H1 (cell line): ENCODE measurements around the gene EBPL. TPM values are rescaled to one million over a fixed set of nuclear protein-coding genes. Genes with fewer than 3 reads are reported as not detected.

Source experiments
- BACH1 ChIP-seq: IDR thresholded peaks from 2 replicates; pipeline ENCODE4 v1.6.1; 2012; ENCODE audit warnings: low read length, improper control_type of control experiment
- JUN ChIP-seq: IDR thresholded peaks from 2 replicates; pipeline ENCODE4 v1.6.1; 2011; ENCODE audit warnings: low read depth, mild to moderate bottlenecking, improper control_type of control experiment, low read length
- POLR2A ChIP-seq, 2 experiments: IDR thresholded peaks; 1 replicate in 1 of 2; 2 replicates in 1 of 2; pipeline ENCODE4 v1.6.1; 2011; ENCODE audit warnings: low read depth in 2 of 2, low read length in 2 of 2, mild to moderate bottlenecking in 2 of 2; ENCODE audit errors: control extremely low read depth in 1 of 2
- SIN3A ChIP-seq, 2 experiments: IDR thresholded peaks in 1 of 2; conservative IDR thresholded peaks in 1 of 2; 2 replicates each; pipeline ENCODE4 v1.6.1; 2011 to 2012; ENCODE audit warnings: low read length in 2 of 2, improper control_type of control experiment in 1 of 2, low read depth in 1 of 2, mild to moderate bottlenecking in 1 of 2
- SP1 ChIP-seq: IDR thresholded peaks from 2 replicates; pipeline ENCODE4 v1.6.1; 2011; ENCODE audit warnings: low read depth, low read length
- YY1 ChIP-seq: IDR thresholded peaks from 2 replicates; pipeline ENCODE4 v1.6.1; 2011; ENCODE audit warnings: low read depth, mild to moderate bottlenecking, low read length
- polyA plus RNA-seq, 7 experiments: library from polyadenylated mRNA; depleted of rRNA in 3 of 7; stranded (reverse) in 5 of 7; unstranded in 2 of 7; fragments of >200 nt in 5 of 7; fragments of 200-250 nt in 2 of 7; gene quantifications; 1 replicate in 5 of 7; 2 replicates in 1 of 7; 4 replicates in 1 of 7; pipeline versions ENCODE4 v1.2.1 to v1.2.3, GENCODE V29; 2011 to 2013; ENCODE audit warnings: missing spikeins in 2 of 7, mixed read lengths in 2 of 7
- total RNA-seq: library from RNA; stranded (reverse); fragmentation: NEBNext Ultra II Directional; extraction: Animal tissue kit (Norgen Biotek cat#: 25700); gene quantifications from 2 replicates; pipeline ENCODE4 v1.2.1, GENCODE V29; 2021

The EBPL gene
- total and polyA plus RNA-seq, 2 of the 8 experiments (the other 6 are each of a cell fraction or from before 2014, with no cell fraction given), result 130 to 204 TPM

DNA sequence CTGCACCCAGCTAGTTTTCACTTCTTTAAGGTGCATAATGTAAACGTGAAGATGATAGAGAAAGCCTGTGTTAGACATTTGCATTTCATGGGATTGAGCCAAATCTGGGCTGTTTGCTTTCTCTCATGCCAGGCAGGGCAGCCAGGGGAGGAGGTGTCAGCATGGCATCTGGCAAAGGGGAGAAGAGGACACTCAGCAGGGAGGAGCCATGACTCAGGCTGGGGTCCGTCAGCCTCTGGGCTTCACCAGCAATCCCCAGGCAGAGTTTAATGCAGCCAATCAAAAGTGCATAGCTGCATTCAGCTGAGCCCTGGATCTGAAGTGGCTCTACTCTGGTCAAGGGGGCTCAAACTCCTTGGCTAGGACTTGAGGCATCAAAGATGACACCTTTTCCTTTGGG is 23.5 kb downstream of the EBPL start (continued):
- no peak for TF ChIP-seq JUN
- TF ChIP-seq BACH1, result no peak
- no peak for TF ChIP-seq YY1
- TF ChIP-seq SIN3A (conservative IDR thresholded peaks at IDR 0.05 in 1 of 2, IDR thresholded peaks at IDR 0.05 in 1 of 2; ENCODE audit: low read depth in 1 of 2, low read length in 2 of 2), result no peak
- no peak for TF ChIP-seq POLR2A (IDR thresholded peaks at IDR 0.05; ENCODE audit: control extremely low read depth in 1 of 2, low read depth in 2 of 2, low read length in 2 of 2)
- no peak for TF ChIP-seq SP1
